ENCODE results near the gene OLIG3.

Gene OLIG3

DNA sequence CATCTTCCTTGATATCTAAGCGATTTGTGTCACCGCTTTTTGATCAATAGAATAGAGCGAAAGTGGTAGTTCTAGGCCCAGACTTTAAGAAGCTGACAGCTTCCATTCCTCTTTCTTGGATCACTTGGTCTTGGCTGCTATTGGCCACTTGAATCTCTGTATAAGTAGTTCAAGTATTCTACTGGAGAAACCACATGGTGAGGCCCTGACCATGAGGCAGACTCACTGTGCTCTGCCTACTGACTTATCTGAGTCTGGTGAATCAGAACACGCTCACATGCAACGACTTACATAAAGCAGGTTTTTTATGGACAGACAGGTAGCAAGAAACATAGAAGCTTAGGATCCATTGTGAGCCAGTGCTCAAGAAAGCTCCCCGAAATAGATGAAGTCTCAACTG, 27.0 kb downstream of the OLIG3 start:
- no peak for DNase-seq

DNA sequence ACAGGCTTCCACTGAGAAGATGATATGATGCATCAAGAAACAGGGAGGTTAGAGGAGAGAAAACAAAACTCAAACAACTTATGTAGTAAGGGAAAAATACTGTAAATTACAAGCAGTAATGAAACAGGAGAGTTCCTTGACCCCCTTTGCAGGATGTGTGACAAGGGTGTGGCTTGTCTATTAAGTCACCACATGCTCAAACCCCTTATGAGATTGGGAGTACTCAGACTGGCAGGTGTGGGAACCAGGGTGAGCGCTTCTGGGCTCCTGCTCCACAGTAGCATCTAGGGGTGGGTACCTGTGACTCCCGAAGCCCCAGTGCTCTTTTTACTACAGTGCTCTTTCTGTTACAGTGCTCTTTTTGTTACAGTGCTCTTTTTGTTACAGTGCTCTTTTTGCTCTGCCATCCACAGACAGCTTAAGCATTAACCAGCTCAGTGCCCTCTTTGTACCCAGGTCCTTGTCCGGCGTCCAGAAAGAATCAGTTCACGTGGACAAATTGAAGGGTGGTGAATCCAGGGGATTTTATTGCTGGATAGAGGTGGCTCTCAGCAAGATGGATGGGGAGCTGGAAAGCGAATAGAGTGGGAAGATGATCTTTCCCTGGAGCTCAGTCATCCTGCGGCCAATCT, 28.7 kb downstream of the OLIG3 start:
- no peak for DNase-seq

DNA sequence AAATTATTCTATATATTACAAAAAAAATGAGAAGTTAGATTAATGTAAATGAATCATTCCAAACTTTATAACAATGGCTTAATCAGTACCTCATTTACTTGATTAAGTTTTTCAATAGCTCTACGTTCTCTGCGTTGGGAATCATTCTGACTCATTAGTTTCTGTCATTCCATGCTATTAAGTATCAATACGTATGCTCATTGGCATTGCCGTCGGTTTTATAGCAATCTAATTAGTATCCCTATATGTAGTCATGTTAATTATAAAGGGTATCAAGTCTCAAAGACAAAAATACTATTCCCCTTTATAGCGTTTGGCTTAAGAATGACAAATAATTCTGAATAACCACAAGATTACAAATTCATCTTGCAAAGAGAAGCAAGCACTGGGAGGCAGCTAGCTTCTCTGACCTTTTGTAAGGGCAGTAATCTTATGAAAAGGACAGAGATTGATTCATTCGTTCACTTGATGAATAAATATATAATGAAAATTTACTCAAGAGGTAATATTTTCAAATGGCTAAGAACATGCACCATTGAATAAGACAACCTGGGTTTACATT, 41.8 kb downstream of the OLIG3 start:
- no peak for DNase-seq

DNA sequence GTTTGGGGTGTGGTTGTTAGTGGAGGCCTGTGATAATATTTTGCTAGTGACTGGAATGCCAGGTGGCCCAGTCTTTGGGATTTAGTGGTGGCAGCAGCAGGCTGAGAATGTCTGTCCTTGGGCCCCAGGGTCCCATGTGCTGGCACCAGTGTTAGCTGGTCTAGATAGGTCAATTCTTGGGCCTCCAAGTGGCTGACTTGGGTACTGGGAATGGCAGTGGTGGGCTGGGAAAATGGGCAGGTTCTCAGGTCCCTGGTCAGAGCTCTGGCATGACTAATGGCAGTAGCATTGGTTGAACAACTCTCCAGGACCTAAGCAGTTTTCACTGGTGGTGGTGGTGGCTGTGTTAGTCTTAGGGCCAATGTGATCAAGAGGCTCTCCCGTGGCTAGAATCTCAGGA, 50.3 kb downstream of the OLIG3 start:
- no peak for DNase-seq
